Measurements from ENCODE around the gene LAMP1.
"Not testable (repeated sequence)": the region's sequence is repeated elsewhere in the genome, so short reads cannot be mapped to it uniquely, and the experiment has no call there.

The LAMP1 gene, protein sequence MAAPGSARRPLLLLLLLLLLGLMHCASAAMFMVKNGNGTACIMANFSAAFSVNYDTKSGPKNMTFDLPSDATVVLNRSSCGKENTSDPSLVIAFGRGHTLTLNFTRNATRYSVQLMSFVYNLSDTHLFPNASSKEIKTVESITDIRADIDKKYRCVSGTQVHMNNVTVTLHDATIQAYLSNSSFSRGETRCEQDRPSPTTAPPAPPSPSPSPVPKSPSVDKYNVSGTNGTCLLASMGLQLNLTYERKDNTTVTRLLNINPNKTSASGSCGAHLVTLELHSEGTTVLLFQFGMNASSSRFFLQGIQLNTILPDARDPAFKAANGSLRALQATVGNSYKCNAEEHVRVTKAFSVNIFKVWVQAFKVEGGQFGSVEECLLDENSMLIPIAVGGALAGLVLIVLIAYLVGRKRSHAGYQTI

DNA sequence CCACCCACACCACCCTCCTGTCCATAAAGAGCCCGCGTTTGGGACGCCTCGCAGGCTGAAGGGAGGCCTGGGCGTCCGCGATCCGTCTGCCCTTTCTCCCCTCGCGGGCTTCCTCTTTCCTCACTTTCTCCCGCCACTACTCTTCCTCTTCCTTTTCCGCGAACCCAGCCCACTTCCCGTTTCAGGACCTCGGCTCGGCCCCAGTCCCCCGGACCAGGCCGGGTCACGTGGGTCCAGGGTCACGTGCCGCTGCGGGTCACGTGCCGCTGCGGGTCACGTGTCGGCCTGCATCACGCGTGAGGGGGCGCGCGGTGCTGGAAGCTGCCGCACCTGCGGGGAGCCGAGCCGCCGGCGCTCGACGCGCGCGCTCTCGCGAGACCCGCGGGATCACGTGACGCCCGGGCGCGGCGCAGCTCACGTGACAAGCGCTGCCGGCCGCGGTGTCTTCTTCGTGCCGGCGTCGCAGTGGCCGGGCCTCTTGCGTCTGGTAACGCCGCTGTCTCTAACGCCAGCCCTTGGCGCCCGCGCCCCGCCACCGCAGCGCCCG, at the start of gene LAMP1:
TSS of gene LAMP1 (plus strand) at position 417 of the 547 bp plus-strand sequence. CDS start 196 bp downstream, outside the sequence.
- Mint-ChIP-seq H3K4me3 (peak within 1 kb of the TSS; percentile 95 to 97), H3K27me3 (peaks cover 26% of the 10 kb centered on the region), H3K9me3 (no peaks in the 10 kb centered on the region), H3K27ac (peak within 1 kb of the TSS; percentile 99 to 100), H3K4me1 (peaks cover 39% of the 10 kb centered on the region)
- ATAC-seq (peak; percentile 89), DNase-seq (peak; percentile 99 to 100)

DNA sequence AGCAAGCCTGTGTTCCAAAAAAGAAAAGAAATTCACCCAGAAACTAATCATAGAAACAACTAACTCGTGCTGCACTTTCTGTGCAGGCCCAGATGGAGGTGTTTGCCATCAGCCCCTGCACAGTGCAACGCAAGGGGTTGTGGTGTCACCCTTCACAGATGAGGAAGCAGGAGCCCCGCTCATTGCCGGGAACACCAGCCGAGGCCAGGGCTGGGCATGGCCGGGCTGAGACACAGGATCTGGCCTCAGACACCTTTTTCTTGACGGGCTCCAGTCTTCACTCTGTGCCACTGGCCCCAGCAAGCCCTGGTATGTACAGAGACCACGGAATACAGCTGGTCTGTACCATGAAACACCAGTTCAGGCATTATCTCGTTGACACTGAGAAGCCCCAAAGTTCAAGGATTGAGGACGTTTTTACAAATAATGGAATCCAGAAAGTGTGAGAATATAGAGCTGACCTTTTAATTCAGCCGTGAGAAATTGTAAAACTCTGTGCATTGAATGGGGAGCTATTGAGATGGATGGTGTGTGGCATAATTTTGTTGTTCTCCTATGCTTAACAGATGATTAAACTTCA, 44.4 kb upstream of the LAMP1 start:
- Mint-ChIP-seq H3K27me3 (no peaks in the 10 kb centered on the region), H3K27ac (no peak overlapping the region), H3K4me3 (no peak overlapping the region), H3K9me3 (no peaks in the 10 kb centered on the region), H3K4me1 (no peaks in the 10 kb centered on the region)
- DNase-seq (no peak), ATAC-seq (no peak)

DNA sequence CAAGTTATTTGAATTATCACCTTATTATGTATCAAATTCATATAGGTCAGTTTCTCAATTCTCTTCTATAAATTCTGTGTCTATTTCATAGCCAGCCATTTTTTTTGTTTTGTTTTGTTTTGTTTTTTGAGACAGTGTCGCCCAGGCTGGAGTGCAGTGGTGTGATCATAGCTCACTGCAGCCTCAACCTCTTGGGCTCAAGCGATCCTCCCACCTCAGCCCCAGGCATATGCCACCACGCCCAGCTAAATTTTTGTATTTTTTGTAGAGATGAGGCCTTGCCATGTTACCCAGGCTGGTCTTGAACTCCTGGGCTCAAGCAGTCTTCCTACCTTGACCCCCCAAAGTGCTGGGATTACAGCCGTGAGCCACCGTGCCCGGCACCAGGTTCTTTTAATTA, 39.1 kb upstream of the LAMP1 start:
- not testable (repeated sequence) for H3K4me1 Mint-ChIP-seq, H3K9me3 Mint-ChIP-seq, ATAC-seq, H3K27ac Mint-ChIP-seq, DNase-seq, H3K27me3 Mint-ChIP-seq, H3K4me3 Mint-ChIP-seq

DNA sequence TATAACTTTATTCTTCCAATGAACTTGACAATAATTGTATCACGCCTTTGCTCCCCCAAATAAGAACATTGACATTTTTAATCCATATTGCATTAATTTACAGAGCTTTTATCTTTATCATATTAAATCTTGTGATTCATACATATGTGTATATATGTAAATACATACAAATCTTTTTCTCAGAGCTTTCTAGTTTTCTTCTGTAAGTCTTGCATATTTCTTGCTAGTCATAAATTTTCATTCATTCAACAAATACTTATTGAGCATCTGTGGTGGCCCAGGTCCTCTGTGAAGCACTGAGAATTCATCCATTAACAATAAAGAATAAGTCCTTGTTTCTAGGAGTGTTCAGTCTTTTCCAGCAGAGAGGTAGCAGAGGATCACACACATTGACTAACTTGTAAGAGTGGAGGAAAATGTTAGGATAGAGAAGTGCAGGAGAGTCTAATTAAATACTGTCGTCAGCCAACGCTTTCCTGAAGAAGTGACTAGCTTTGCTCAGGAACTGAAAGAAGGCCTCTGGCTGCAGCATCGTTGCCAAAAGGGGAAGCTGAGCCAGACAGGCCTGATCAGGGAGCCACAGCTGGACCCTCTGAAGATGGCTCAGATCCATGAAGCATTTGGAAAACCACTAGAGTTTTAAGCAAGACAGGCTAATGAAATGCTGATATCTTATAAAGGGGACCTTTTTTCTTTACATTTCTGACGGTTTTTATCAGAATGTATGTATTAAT, 38.6 kb upstream of the LAMP1 start:
- no peaks in the 10 kb centered on the region for H3K4me1 Mint-ChIP-seq
- no peak overlapping the region for H3K4me3 Mint-ChIP-seq
- no peaks in the 10 kb centered on the region for H3K27me3 Mint-ChIP-seq
- no peak for DNase-seq
- no peak overlapping the region for H3K27ac Mint-ChIP-seq
- H3K9me3 Mint-ChIP-seq = no peaks in the 10 kb centered on the region
- no peak for ATAC-seq

- Mint-ChIP-seq H3K4me1 (no peaks in the 10 kb centered on the region), H3K27ac (no peak overlapping the region), H3K9me3 (no peaks in the 10 kb centered on the region), H3K27me3 (no peaks in the 10 kb centered on the region), H3K4me3 (no peak overlapping the region)
- no peak for ATAC-seq
- no peak for DNase-seq
Observed at GRCh38 chr13:113260996-113261395, 36.0 kb upstream of the LAMP1 start.

GRCh38 chr13:113263016-113263415, 34.0 kb upstream of the LAMP1 start:
- ATAC-seq, H3K4me1 Mint-ChIP-seq, H3K4me3 Mint-ChIP-seq, H3K9me3 Mint-ChIP-seq, DNase-seq, H3K27ac Mint-ChIP-seq, H3K27me3 Mint-ChIP-seq: not testable (repeated sequence)

- Mint-ChIP-seq H3K4me3 (no peak overlapping the region), H3K9me3 (no peaks in the 10 kb centered on the region), H3K4me1 (no peaks in the 10 kb centered on the region), H3K27ac (no peak overlapping the region), H3K27me3 (no peaks in the 10 kb centered on the region)
- DNase-seq (no peak), ATAC-seq (peak; percentile 23)
Observed at GRCh38 chr13:113267642-113268405, 29.2 kb upstream of the LAMP1 start.

GRCh38 chr13:113272031-113272430, 25.0 kb upstream of the LAMP1 start:
- ATAC-seq (no peak), DNase-seq (no peak)
- Mint-ChIP-seq H3K9me3 (no peaks in the 10 kb centered on the region), H3K27ac (no peak overlapping the region), H3K27me3 (peaks cover 19% of the 10 kb centered on the region), H3K4me1 (no peaks in the 10 kb centered on the region), H3K4me3 (no peak overlapping the region)

DNA sequence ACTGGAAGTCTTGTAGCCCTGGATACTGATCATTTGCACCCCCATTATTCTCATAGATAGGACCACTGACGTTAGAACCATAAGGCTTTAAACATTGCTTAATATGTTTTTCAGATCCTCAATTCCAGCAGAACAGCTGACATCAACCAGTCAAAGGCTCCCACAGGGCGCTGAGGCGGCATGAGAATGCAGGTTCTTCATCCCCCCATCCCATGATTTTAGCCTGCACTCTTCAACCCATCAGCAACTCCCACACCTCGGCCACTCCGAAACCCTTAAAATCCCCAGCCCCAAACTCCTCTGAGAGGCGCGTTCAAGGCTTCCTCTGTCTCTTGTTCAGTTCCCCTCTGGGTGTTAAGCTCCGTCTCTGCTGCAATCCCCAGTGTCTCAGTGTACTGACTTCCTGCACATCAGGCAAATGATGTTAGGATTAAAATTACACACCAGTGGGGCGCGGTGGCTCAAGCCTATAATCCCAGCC, 24.3 kb upstream of the LAMP1 start:
- DNase-seq = no peak
- no peaks in the 10 kb centered on the region for H3K4me1 Mint-ChIP-seq
- H3K4me3 Mint-ChIP-seq = no peak overlapping the region
- ATAC-seq = no peak
- no peak overlapping the region for H3K27ac Mint-ChIP-seq
- H3K9me3 Mint-ChIP-seq = no peaks in the 10 kb centered on the region
- H3K27me3 Mint-ChIP-seq = peaks cover 19% of the 10 kb centered on the region

DNA sequence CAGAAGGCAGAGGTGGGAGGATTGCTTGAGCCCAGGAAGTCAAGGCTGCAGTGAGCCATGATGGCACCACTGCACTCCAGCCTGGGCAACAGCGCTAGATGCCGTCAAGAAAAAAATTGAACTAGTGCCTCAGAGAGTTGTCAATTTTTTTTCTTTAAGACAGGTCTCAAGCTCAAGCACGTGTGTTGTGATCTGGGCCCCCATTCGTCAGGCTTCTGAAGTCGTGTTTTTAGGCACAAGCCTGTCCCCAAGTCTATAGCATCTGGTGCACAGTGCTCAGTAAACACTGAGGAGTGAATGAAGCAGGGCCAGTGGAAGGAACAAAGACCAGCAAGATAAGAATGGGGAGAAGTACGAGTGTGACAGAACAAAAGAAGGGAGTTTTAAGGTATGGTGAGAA, 23.7 kb upstream of the LAMP1 start:
- no peak overlapping the region for H3K4me3 Mint-ChIP-seq
- H3K27me3 Mint-ChIP-seq = peaks cover 21% of the 10 kb centered on the region
- H3K4me1 Mint-ChIP-seq = no peaks in the 10 kb centered on the region
- DNase-seq = no peak
- no peaks in the 10 kb centered on the region for H3K9me3 Mint-ChIP-seq
- ATAC-seq = no peak
- no peak overlapping the region for H3K27ac Mint-ChIP-seq

DNA sequence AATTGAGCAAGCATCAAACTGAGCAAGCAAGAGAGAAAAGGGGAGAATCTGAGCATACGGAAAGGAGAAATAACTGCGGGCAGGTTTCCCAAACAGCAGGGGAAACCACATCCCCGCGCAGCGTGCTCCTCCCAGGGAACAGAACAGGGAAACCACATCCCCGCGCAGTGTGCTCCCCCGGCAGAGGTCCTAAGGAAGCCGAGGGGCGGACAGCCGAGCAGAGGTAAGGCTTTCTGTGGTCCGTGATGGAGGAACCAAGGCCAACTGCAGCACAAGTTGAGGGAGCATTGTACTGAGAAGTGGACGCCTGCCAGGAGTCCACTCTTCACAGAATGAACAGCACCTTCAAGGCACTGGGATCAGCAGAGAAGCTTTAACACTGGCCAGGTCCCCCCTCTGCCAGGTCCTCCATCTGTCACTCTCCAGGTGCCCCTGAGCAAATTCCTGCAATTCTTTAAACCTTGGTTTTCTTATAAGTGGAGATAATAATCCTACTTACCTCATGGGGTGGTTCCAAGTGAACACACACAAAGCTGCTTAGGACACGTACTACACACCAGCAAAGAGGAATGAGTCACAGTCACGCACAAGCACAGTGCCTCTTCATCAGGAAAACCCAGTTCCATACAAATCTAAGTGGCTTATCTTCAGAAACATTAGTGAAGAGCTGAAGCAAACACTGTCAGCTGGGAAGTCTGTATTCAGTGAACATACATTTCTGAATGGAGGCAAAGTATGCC, 23.0 kb upstream of the LAMP1 start:
- Mint-ChIP-seq H3K4me3 (no peak overlapping the region), H3K27me3 (peaks cover 27% of the 10 kb centered on the region), H3K9me3 (no peaks in the 10 kb centered on the region), H3K4me1 (no peaks in the 10 kb centered on the region), H3K27ac (no peak overlapping the region)
- ATAC-seq = no peak
- DNase-seq = no peak

- no peaks in the 10 kb centered on the region for H3K4me1 Mint-ChIP-seq
- ATAC-seq = no peak
- H3K9me3 Mint-ChIP-seq = no peaks in the 10 kb centered on the region
Observed at GRCh38 chr13:113274721-113275120, 22.3 kb upstream of the LAMP1 start.

DNA sequence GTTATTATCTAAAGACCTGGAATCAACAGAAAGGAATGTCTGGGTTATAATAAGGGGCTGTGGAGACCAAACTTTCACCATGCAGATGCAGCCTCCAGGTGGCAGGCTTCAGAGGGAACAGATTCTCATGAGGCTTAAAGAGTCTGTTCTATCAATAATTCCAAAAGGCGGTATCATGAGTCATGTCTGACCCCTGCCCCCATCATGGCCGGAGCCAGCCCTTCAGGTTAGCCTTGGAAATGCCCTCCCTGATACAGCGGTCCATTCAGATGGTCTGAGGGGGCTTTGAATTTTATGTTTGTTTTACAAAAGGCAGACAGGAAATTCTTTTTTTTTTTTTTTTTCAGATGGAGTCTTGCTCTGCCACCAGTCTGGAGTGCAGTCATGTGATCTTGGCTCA, 21.7 kb upstream of the LAMP1 start:
- H3K27me3 Mint-ChIP-seq = peaks cover 30% of the 10 kb centered on the region
- no peak overlapping the region for H3K4me3 Mint-ChIP-seq

More at GRCh38 chr13:113274721-113275120, 22.3 kb upstream of the LAMP1 start:
- Mint-ChIP-seq H3K27me3 (peaks cover 27% of the 10 kb centered on the region), H3K4me3 (no peak overlapping the region), H3K27ac (peak overlapping the region in 1 of 2 donors; percentile 29)
- DNase-seq = no peak

DNA sequence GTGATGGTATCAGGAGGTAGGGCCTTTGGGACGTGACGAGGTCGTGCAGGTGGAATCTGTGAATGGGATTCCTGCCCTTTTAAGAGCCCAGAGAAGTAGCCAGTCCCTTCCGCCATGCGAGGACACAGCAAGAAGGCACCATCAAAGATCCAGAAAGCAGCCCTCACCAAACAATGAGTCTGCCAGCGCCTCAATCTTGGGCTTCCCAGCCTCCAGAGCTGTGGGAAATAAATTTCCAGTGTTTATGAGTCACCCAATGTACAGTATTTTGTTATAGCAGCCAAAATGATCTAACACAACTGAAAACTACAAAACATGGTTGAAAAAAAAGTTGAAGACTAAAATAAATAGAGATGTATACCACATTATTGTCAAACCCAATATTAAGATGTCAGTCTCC, 16.9 kb upstream of the LAMP1 start:
- Mint-ChIP-seq H3K27me3 (peaks cover 24% of the 10 kb centered on the region), H3K9me3 (no peaks in the 10 kb centered on the region), H3K4me3 (no peak overlapping the region), H3K4me1 (no peaks in the 10 kb centered on the region), H3K27ac (no peak overlapping the region)
- ATAC-seq = no peak
- DNase-seq = no peak

More for the DNA sequence above, 21.7 kb upstream of the LAMP1 start:
- peak; percentile 87 for ATAC-seq
- peak; percentile 29 to 39 for DNase-seq
- Mint-ChIP-seq H3K27ac (peak overlapping the region in 1 of 2 donors; percentile 19), H3K4me1 (no peaks in the 10 kb centered on the region), H3K9me3 (no peaks in the 10 kb centered on the region)
